ENCODE results near the gene MCC. TPM values are rescaled to one million over a fixed set of nuclear protein-coding genes. Genes with fewer than 3 reads are reported as not detected.

Gene MCC
- polyA plus RNA-seq, 1 donor (not counting 4 experiments of a cell fraction or from before 2014, with no cell fraction given): 24.6 TPM

DNA sequence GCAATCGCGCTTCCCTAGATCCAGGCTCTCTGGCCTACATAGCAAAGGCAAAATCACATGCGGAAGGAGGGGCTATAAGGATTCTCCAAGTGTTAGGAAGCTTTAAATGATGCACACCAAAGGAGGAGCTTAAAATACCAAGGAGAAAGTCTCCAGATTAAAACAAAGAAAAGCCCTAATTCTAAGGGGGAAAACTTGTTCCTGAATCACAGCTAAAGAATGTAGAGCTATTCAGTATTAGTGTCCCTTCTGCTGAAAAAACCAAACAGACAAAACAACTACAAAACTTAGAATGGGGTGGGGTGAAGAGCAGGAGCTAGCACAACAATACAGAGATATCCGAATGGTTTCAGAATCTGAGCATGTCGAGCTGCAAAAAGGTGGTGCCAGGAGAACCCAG lies 297.9 kb downstream of the MCC start:
- Histone ChIP-seq H3K9me1 (ENCODE audit: control insufficient read depth, extremely low read depth, insufficient read depth, low read length) (no peaks in the 10 kb centered on the region), H3K27ac (ENCODE audit: control insufficient read depth, insufficient read depth, low read length) (peak overlapping the region; percentile 66), H3K4me3 (ENCODE audit: control insufficient read depth in 2 of 3, extremely low read depth in 1 of 3, insufficient read depth in 2 of 3, low read depth in 1 of 3, low read length in 3 of 3) (peak overlapping the region in 2 of 3 experiments; percentile 11 to 26), H4K20me1 (ENCODE audit: control insufficient read depth, extremely low read depth, insufficient read depth, low read length) (no peaks in the 10 kb centered on the region), H3K27me3 (ENCODE audit: control insufficient read depth, extremely low read depth, insufficient read depth, low read length) (no peaks in the 10 kb centered on the region), H3K4me2 (ENCODE audit: control insufficient read depth, extremely low read depth, insufficient read depth, low read depth, low read length) (peak overlapping the region; percentile 67), H3K9me3 (ENCODE audit: control insufficient read depth, low read depth, low read length) (no peaks in the 10 kb centered on the region), H3K4me1 (ENCODE audit: control insufficient read depth, extremely low read depth, insufficient read depth, low read length) (peaks cover 31% of the 10 kb centered on the region), H3K36me3 (ENCODE audit: control insufficient read depth in 2 of 2, extremely low read depth in 1 of 2, insufficient read depth in 2 of 2, low read length in 2 of 2) (peaks cover 3 to 5% of the 10 kb centered on the region in 2 experiments), H2AFZ (ENCODE audit: control insufficient read depth, low read length) (no peak overlapping the region), H3K79me2 (ENCODE audit: control insufficient read depth, insufficient read depth, low read length) (peaks cover 81% of the 10 kb centered on the region), H3K9ac (ENCODE audit: control insufficient read depth, extremely low read depth, insufficient read depth, low read length) (no peak overlapping the region)
- TF ChIP-seq EZH2 (IDR thresholded peaks at IDR 0.05; ENCODE audit: low read length): no peak
- TF ChIP-seq, protein P1, sequence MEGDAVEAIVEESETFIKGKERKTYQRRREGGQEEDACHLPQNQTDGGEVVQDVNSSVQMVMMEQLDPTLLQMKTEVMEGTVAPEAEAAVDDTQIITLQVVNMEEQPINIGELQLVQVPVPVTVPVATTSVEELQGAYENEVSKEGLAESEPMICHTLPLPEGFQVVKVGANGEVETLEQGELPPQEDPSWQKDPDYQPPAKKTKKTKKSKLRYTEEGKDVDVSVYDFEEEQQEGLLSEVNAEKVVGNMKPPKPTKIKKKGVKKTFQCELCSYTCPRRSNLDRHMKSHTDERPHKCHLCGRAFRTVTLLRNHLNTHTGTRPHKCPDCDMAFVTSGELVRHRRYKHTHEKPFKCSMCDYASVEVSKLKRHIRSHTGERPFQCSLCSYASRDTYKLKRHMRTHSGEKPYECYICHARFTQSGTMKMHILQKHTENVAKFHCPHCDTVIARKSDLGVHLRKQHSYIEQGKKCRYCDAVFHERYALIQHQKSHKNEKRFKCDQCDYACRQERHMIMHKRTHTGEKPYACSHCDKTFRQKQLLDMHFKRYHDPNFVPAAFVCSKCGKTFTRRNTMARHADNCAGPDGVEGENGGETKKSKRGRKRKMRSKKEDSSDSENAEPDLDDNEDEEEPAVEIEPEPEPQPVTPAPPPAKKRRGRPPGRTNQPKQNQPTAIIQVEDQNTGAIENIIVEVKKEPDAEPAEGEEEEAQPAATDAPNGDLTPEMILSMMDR (optimal IDR thresholded peaks at IDR 0.05 in 1 of 3, IDR thresholded peaks at IDR 0.05 in 1 of 3, conservative IDR thresholded peaks at IDR 0.05 in 1 of 3; ENCODE audit: extremely low read depth in 1 of 3, insufficient read depth in 2 of 3, low read length in 3 of 3): no peak
- FAIRE-seq: peak; percentile 86
- DNase-seq (ENCODE audit: low read depth, low spot score): no peak
- dilution Hi-C loops (cut with MboI; ENCODE audit: extremely low pct_ligation_motif_present, low sequenced_read_pairs): no loop called here

DNA sequence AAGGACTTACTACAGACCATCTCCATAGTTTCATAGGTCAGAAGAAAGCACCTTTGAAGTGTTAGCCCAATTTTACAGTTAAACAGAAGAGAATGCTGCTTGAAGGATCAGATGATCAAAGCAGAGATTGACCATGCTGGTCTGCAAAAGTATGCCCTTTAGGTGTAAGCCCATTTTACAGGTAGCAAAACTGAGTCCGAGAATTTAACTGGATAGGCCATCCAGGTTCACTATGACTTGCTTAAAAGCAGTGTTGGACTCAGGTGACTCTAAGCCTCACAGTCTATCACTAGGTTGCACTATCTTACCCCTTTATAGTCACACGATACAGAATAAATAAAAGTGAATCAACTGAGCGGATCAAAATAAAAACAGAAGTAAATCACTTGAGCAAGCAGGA lies 299.0 kb downstream of the MCC start:
- no peak overlapping the region for H3K4me2 ChIP-seq (ENCODE audit: control insufficient read depth, extremely low read depth, insufficient read depth, low read depth, low read length)
- DNase-seq (ENCODE audit: low read depth, low spot score) (no peak), FAIRE-seq (peak; percentile 13)
- H3K4me1 ChIP-seq (ENCODE audit: control insufficient read depth, extremely low read depth, insufficient read depth, low read length): peaks cover 31% of the 10 kb centered on the region
- H3K9me3 ChIP-seq (ENCODE audit: control insufficient read depth, low read depth, low read length): no peaks in the 10 kb centered on the region
- no peak overlapping the region for H3K9ac ChIP-seq (ENCODE audit: control insufficient read depth, extremely low read depth, insufficient read depth, low read length)
- no peaks in the 10 kb centered on the region for H3K36me3 ChIP-seq (ENCODE audit: control insufficient read depth in 2 of 2, extremely low read depth in 1 of 2, insufficient read depth in 2 of 2, low read length in 2 of 2)
- no peak overlapping the region for H3K4me3 ChIP-seq (ENCODE audit: control insufficient read depth in 2 of 3, extremely low read depth in 1 of 3, insufficient read depth in 2 of 3, low read depth in 1 of 3, low read length in 3 of 3)
- H3K27me3 ChIP-seq (ENCODE audit: control insufficient read depth, extremely low read depth, insufficient read depth, low read length): no peaks in the 10 kb centered on the region
- no peak overlapping the region for H2AFZ ChIP-seq (ENCODE audit: control insufficient read depth, low read length)
- no peak for TF ChIP-seq EZH2 (IDR thresholded peaks at IDR 0.05; ENCODE audit: low read length)
- TF ChIP-seq, protein P1 (optimal IDR thresholded peaks at IDR 0.05 in 1 of 3, IDR thresholded peaks at IDR 0.05 in 1 of 3, conservative IDR thresholded peaks at IDR 0.05 in 1 of 3; ENCODE audit: extremely low read depth in 1 of 3, insufficient read depth in 2 of 3, low read length in 3 of 3): no peak
- no peak overlapping the region for H3K27ac ChIP-seq (ENCODE audit: control insufficient read depth, insufficient read depth, low read length)
- dilution Hi-C loops (cut with MboI; ENCODE audit: extremely low pct_ligation_motif_present, low sequenced_read_pairs): no loop called here
- H3K9me1 ChIP-seq (ENCODE audit: control insufficient read depth, extremely low read depth, insufficient read depth, low read length): no peaks in the 10 kb centered on the region
- peaks cover 77% of the 10 kb centered on the region for H3K79me2 ChIP-seq (ENCODE audit: control insufficient read depth, insufficient read depth, low read length)
- H4K20me1 ChIP-seq (ENCODE audit: control insufficient read depth, extremely low read depth, insufficient read depth, low read length): no peaks in the 10 kb centered on the region
